ENCODE results near the gene TLN1. TPM values are rescaled to one million over a fixed set of nuclear protein-coding genes. Genes with fewer than 3 reads are reported as not detected.

The TLN1 gene
- total RNA-seq, 1 experiment from 2014 or later, result 347 TPM

- Histone ChIP-seq H3K4me3 (ENCODE audit: low read depth in 2 of 2, low read length in 2 of 2) (no peak within 1 kb of the TSS), H3K27me3 (ENCODE audit: control insufficient read depth, insufficient read depth, low read length) (no peaks in the 10 kb centered on the region), H3K36me3 (ENCODE audit: control insufficient read depth, insufficient read depth, low read length) (no peaks in the 10 kb centered on the region), H3K4me1 (ENCODE audit: control insufficient read depth, insufficient read depth, low read length) (peaks cover 12% of the 10 kb centered on the region), H3K27ac (ENCODE audit: low read length) (no peak within 1 kb of the TSS), H3K9me3 (ENCODE audit: control insufficient read depth, insufficient read depth, low read depth, low read length) (no peaks in the 10 kb centered on the region)
- TF ChIP-seq TCF7L2 (IDR thresholded peaks at IDR 0.05; ENCODE audit: low read depth, low read length) (no peak), POLR2AphosphoS5 (IDR thresholded peaks at IDR 0.05; ENCODE audit: low read depth, low read length) (no peak), REST (IDR thresholded peaks at IDR 0.05; ENCODE audit: insufficient read depth in 1 of 2, low read depth in 2 of 2, low read length in 1 of 2) (no peak), SIN3A (IDR thresholded peaks at IDR 0.05; ENCODE audit: borderline replicate concordance, insufficient read depth, low read depth, low read length) (no peak), CTCF (IDR thresholded peaks at IDR 0.05) (no peak)
- ATAC-seq (no peak), DNase-seq (ENCODE audit: low read depth, low spot score) (no peak)
- BruUV-seq (replicated peaks), result no TSS peak
- ChIA-PET POLR2A (no interaction called here), CTCF (no interaction called here)
- intact Hi-C loops (cut with micrococcal nuclease; ENCODE audit: unreplicated experiment), result loop anchor here (10.0 kb wide), 1 partner anchor 164 kb away; the partner anchor contains the start of genes HINT2 and SPAG8
- in situ Hi-C loops (cut with HindIII; ENCODE audit: low pct_unique_long_range_greater_than_20kb, low sequenced_read_pairs), result no loop called here
These were observed 81.4 kb downstream of the TLN1 start, which contains the start of gene SIT1 for GRCh38 chr9:35650341-35651158. SIT1 (minus strand) TSS chr9:35650931; CDS start chr9:35650853, 78 bp downstream.

- BruUV-seq (replicated peaks), result no TSS peak
- DNase-seq (ENCODE audit: low read depth, low spot score) (no peak), ATAC-seq (no peak)
- Histone ChIP-seq H3K4me3 (ENCODE audit: low read depth in 2 of 2, low read length in 2 of 2) (no peak overlapping the region), H3K36me3 (ENCODE audit: control insufficient read depth, insufficient read depth, low read length) (no peaks in the 10 kb centered on the region), H3K4me1 (ENCODE audit: control insufficient read depth, insufficient read depth, low read length) (peaks cover 12% of the 10 kb centered on the region), H3K9me3 (ENCODE audit: control insufficient read depth, insufficient read depth, low read depth, low read length) (no peaks in the 10 kb centered on the region), H3K27me3 (ENCODE audit: control insufficient read depth, insufficient read depth, low read length) (no peaks in the 10 kb centered on the region), H3K27ac (ENCODE audit: low read length) (no peak overlapping the region)
- POLR2A ChIA-PET, result interaction anchor here (0.9 kb wide), 1 partner anchor 68 kb away, joined by 3 read pairs; no protein-coding TSS in a partner anchor
- intact Hi-C loops (cut with micrococcal nuclease; ENCODE audit: unreplicated experiment) (loop anchor here (10.0 kb wide), 1 partner anchor 165 kb away; the partner anchor contains the start of genes HINT2 and SPAG8), in situ Hi-C loops (cut with HindIII; ENCODE audit: low pct_unique_long_range_greater_than_20kb, low sequenced_read_pairs) (no loop called here)
- CTCF ChIA-PET, result no interaction called here
- no peak for TF ChIP-seq REST (IDR thresholded peaks at IDR 0.05; ENCODE audit: insufficient read depth in 1 of 2, low read depth in 2 of 2, low read length in 1 of 2)
- no peak for TF ChIP-seq CTCF (IDR thresholded peaks at IDR 0.05)
- no peak for TF ChIP-seq TCF7L2 (IDR thresholded peaks at IDR 0.05; ENCODE audit: low read depth, low read length)
- no peak for TF ChIP-seq POLR2AphosphoS5 (IDR thresholded peaks at IDR 0.05; ENCODE audit: low read depth, low read length)
- no peak for TF ChIP-seq SIN3A (IDR thresholded peaks at IDR 0.05; ENCODE audit: borderline replicate concordance, insufficient read depth, low read depth, low read length)
These were observed 82.3 kb downstream of the TLN1 start for GRCh38 chr9:35649431-35650340.

Data from Panc1 (cell line).